ENCODE results near the gene CPSF4.

The CPSF4 gene

GRCh38 chr7:99395616-99396327, 43.0 kb upstream of the CPSF4 start:
- CTCF ChIA-PET = no interaction called here
- Histone ChIP-seq H3K27ac (ENCODE audit: extremely low read depth, low read depth, low read length) (no peak overlapping the region), H3K9me3 (ENCODE audit: control insufficient read depth, insufficient read depth, low read depth, low read length) (no peaks in the 10 kb centered on the region), H3K4me3 (ENCODE audit: low read depth, low read length) (no peak overlapping the region), H3K4me1 (ENCODE audit: control insufficient read depth, insufficient read depth, low read length) (no peaks in the 10 kb centered on the region), H3K36me3 (ENCODE audit: control insufficient read depth in 2 of 2, insufficient read depth in 1 of 2, low read length in 2 of 2) (peaks cover 26 to 89% of the 10 kb centered on the region in 2 experiments)
- TF ChIP-seq ZNF37A (tag by site-specific recombination; IDR thresholded peaks at IDR 0.05) (no peak), GLI2 (tag by site-specific recombination; IDR thresholded peaks at IDR 0.05; ENCODE audit: borderline replicate concordance, low read depth) (no peak), KLF7 (tag by site-specific recombination; IDR thresholded peaks at IDR 0.05; ENCODE audit: borderline replicate concordance) (no peak), ZNF561 (tag by site-specific recombination; IDR thresholded peaks at IDR 0.05; ENCODE audit: borderline replicate concordance) (no peak), ZSCAN16 (tag by site-specific recombination; IDR thresholded peaks at IDR 0.05) (no peak), ZSCAN30 (tag by site-specific recombination; IDR thresholded peaks at IDR 0.05) (no peak), ZNF639 (tag by site-specific recombination; IDR thresholded peaks at IDR 0.05) (no peak), ZBTB8A (tag by site-specific recombination; IDR thresholded peaks at IDR 0.05) (no peak), ZNF555 (tag by site-specific recombination; conservative IDR thresholded peaks at IDR 0.05) (no peak), ZNF792 (tag by site-specific recombination; IDR thresholded peaks at IDR 0.05) (no peak), ZFP3 (tag by site-specific recombination; IDR thresholded peaks at IDR 0.05; ENCODE audit: low read depth) (no peak), ZNF140 (tag by site-specific recombination; IDR thresholded peaks at IDR 0.05) (no peak), PRDM10 (tag by site-specific recombination; IDR thresholded peaks at IDR 0.05) (no peak), SCRT2 (tag by site-specific recombination; IDR thresholded peaks at IDR 0.05) (no peak), ZBTB10 (tag by site-specific recombination; IDR thresholded peaks at IDR 0.05) (no peak), RBAK (tag by site-specific recombination; IDR thresholded peaks at IDR 0.05) (no peak), ZNF16 (tag by site-specific recombination; IDR thresholded peaks at IDR 0.05; ENCODE audit: low read depth) (no peak), ZNF837 (tag by site-specific recombination; IDR thresholded peaks at IDR 0.05) (no peak), ZSCAN4 (tag by site-specific recombination; IDR thresholded peaks at IDR 0.05) (no peak)
- POLR2A ChIA-PET = interaction anchor here (1.1 kb wide), 1 partner anchor 13 kb away, joined by 3 read pairs; the partner anchor contains the start of genes BUD31 and PDAP1
